Fibroblast of peridontal ligament (primary cell): ENCODE results near the gene FAM107B.

Experiments used
- DNase-seq: peaks from one replicate; pipeline ENCODE4 v3.0.0-alpha.2; 2010; ENCODE audit errors: extremely low read depth

Gene FAM107B

GRCh38 chr10:14558025-14558424 lies 216.7 kb downstream of the FAM107B start:
- DNase-seq = no peak

- DNase-seq = no peak
Measured at GRCh38 chr10:14557567-14557966, 217.1 kb downstream of the FAM107B start.

- DNase-seq = peak; percentile 47
Measured at GRCh38 chr10:14556285-14556956, 218.3 kb downstream of the FAM107B start.

GRCh38 chr10:14555807-14556206 lies 218.9 kb downstream of the FAM107B start:
- DNase-seq = no peak

GRCh38 chr10:14554491-14555205 lies 220.0 kb downstream of the FAM107B start:
- no peak for DNase-seq

GRCh38 chr10:14554091-14554490 lies 220.6 kb downstream of the FAM107B start:
- DNase-seq = no peak

- peak; percentile 78 for DNase-seq
Measured at GRCh38 chr10:14553448-14553847, 221.2 kb downstream of the FAM107B start.

GRCh38 chr10:14552015-14552414 lies 222.7 kb downstream of the FAM107B start:
- no peak for DNase-seq

GRCh38 chr10:14550471-14550981 lies 224.2 kb downstream of the FAM107B start:
- no peak for DNase-seq

- DNase-seq = peak; percentile 83
Measured at GRCh38 chr10:14549496-14549895, 225.2 kb downstream of the FAM107B start.

- DNase-seq = no peak
Measured at GRCh38 chr10:14548970-14549369, 225.7 kb downstream of the FAM107B start.

- DNase-seq = no peak
Measured at GRCh38 chr10:14548474-14548873, 226.2 kb downstream of the FAM107B start.

- no peak for DNase-seq
Measured at GRCh38 chr10:14547816-14548215, 226.9 kb downstream of the FAM107B start.

- no peak for DNase-seq
Measured at GRCh38 chr10:14545827-14546226, 228.9 kb downstream of the FAM107B start.

- no peak for DNase-seq
Measured at GRCh38 chr10:14543904-14544210, 230.8 kb downstream of the FAM107B start.

- DNase-seq = peak; percentile 80
Measured at GRCh38 chr10:14543046-14543903, 231.4 kb downstream of the FAM107B start.

GRCh38 chr10:14541379-14541778 lies 233.3 kb downstream of the FAM107B start:
- DNase-seq = no peak

- DNase-seq = no peak
Measured at GRCh38 chr10:14540611-14541010, 234.1 kb downstream of the FAM107B start.

GRCh38 chr10:14540062-14540461 lies 234.6 kb downstream of the FAM107B start:
- DNase-seq = no peak

- no peak for DNase-seq
Measured at GRCh38 chr10:14539176-14539575, 235.5 kb downstream of the FAM107B start.

GRCh38 chr10:14536241-14537213 lies 238.2 kb downstream of the FAM107B start:
- peak; percentile 74 for DNase-seq
